Measurements from ENCODE around the gene CCDC91.

DNA sequence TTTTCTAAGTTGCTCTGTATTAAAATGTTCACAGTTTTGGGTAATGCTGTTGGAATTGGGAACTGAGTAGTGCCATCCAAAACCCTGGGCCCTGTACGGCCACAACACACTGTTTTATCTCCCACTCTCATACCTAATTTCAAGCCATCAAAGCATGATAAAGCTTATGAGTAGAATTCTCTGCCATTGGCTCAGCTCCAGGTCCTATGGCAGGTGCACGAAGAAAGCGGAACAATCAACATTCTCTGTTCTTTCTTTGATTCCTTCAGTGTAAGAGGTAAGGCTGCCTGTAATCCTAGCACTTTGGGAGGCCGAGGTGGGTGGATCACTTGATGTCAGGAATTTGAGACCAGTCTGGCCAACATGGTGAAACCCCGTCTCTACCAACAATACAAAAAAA lies 394.9 kb downstream of the CCDC91 start:
- TF ChIP-seq, protein P1, sequence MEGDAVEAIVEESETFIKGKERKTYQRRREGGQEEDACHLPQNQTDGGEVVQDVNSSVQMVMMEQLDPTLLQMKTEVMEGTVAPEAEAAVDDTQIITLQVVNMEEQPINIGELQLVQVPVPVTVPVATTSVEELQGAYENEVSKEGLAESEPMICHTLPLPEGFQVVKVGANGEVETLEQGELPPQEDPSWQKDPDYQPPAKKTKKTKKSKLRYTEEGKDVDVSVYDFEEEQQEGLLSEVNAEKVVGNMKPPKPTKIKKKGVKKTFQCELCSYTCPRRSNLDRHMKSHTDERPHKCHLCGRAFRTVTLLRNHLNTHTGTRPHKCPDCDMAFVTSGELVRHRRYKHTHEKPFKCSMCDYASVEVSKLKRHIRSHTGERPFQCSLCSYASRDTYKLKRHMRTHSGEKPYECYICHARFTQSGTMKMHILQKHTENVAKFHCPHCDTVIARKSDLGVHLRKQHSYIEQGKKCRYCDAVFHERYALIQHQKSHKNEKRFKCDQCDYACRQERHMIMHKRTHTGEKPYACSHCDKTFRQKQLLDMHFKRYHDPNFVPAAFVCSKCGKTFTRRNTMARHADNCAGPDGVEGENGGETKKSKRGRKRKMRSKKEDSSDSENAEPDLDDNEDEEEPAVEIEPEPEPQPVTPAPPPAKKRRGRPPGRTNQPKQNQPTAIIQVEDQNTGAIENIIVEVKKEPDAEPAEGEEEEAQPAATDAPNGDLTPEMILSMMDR (conservative IDR thresholded peaks at IDR 0.05; ENCODE audit: low read depth, low read length): no peak
- TF ChIP-seq EZH2 (IDR thresholded peaks at IDR 0.05; ENCODE audit: borderline replicate concordance, low read depth, low read length, poor library complexity, severe bottlenecking): no peak

Measured in A673 (cell line).